ENCODE results near the gene VSIR.

Gene VSIR

DNA sequence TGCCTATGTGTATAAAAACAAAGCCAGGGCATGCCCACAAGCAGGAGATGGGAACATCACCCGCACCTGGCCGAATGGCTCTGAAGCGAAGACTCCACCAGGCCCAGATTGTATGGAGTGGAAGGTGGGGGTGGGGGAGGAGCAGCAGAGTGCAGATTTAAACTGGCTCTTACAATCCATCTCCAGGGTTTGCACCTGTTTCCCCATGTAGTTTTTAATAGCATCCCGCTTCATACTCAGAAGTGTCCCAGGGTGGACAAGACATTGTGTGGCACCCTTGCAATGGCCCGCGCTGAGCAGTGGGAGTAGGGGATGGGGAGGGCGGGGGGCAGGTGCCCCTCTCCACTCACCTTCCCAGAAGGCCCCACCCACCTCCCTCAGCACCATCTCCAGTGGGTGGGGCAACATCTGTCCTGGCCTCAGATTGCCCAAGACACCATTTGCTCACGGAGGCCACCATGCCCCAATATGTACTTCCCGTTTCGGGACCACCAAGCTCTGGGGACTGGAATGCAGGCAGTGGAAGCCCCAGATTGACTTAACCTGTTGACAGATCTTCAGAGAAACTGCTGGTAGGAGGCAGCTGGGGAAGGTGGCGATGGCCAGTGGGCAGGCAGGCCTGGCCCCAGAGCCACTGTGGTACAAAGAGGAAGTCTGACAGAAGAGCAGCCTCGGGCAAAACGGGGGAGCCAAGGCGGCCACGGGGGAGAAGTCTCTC lies 23.0 kb downstream of the VSIR start:
- no peak for FAIRE-seq
- DNase-seq (ENCODE audit: insufficient read length, low spot score) = no peak

DNA sequence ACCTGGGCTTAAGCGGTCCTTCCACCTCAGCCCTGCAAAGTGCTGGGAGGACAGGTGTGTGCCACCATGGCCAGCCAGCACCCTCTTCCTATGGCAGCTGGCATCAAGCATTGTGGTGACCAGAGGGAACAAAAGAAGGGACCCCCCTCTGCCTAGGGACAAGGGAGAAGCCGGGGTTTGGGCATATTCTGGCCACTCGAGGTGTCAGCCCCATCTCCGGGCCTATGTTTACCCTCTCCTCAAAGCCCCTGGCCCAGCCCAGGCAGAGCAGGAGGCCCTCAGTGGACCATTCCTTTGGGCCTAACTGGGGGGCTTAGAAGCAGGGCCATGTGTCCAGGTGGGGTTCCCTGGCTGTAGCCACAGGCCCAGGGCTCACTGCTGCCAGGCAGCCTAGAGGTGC lies 23.9 kb downstream of the VSIR start:
- no peak for FAIRE-seq
- DNase-seq (ENCODE audit: insufficient read length, low spot score) = no peak

DNA sequence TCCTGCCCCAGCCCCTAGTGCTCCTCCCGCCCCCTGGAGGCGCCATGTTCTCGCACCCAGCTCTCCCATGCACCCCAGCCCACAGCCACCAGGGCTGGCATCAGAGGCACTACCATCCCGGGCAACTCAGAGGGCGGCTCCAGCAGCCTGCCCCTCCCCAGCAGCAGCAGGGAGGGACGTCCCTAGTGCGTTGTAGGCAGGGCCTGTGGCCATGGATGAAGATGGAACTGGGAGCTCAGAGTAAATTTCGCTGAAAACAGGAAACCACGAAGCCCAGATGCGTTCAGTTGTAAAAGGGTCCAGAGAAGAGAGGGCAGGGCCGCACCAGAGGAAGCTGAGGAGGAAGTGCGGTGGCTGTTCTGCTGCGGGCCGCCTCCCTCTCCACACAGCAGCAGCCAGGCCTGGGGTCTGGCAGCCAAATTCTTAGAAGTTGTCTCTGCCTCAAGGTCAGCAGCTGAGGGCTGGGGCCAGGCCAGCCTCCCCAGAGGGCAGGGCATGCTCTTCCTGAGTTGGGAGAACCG lies 24.6 kb downstream of the VSIR start:
- peak; percentile 80 for FAIRE-seq

GRCh38 chr10:71747551-71748523 lies 25.5 kb downstream of the VSIR start:
- FAIRE-seq = peak; percentile 74
- DNase-seq (ENCODE audit: insufficient read length, low spot score) = peak; percentile 56

More for the DNA sequence above, 24.6 kb downstream of the VSIR start:
- DNase-seq (ENCODE audit: insufficient read length, low spot score) = peak; percentile 59

- no peak for DNase-seq (ENCODE audit: insufficient read length, low spot score)
- no peak for FAIRE-seq
Measured at GRCh38 chr10:71747039-71747531, 26.2 kb downstream of the VSIR start.

DNA sequence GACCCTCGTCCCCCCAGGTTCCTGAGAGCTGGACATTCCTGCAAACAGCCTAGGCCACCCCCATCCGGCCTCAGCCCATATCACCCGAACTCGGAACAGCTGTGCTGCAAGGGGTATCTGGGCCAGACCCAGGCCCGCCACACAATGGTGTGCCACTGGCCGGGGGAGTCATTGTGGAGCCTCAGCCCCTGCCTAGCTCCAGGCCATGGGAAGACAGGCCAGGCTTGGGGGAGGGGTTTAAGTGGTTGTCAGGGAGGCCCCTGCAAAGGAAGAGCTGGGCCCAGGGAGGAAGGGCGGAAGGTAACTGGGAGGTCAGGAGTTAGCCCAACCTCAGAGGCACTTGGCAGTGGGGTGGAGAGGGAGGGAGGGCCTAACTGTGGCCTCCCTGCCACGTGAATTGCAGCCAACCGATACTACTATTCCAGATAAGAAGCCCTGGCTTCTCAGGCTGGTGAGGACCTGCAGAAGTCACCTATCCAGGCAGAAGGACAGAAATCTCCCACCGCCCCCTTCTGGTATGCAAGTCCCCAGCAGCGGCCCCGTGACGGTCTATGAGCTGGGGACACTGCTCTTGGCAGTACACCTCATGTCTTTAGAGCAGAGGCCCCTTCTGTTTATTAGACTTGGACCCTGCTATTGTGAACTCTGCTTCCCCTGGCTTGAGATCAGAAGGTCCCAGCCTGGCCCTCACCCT lies 26.8 kb downstream of the VSIR start:
- no peak for FAIRE-seq
- no peak for DNase-seq (ENCODE audit: insufficient read length, low spot score)

DNA sequence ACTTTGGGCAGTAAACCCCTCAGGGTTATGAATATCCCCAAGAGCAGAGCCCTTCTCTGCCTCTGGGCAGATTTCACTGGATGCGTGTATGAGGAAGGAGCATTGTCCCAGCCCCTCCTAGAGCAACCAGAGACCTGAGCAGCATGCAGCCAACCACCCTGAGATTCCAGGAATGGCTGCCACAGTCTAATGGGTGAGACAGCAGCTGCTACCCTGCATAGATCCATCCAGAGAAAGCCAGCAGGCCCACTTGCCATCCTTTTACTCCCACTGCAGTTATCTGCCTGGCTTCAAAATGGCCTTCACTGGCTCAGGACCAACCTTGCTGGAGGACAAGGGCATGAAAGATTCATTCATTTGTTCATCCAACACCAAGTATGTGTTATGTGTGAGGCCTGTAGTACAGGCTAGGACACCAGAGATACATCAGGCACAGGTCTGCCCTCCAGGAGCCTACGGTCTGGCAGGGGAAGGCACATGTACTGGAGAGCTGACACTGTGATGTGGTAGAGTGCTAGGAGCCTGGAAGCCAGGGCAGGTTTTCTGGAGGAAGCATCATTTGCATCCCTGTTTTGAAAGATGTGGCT lies 27.6 kb downstream of the VSIR start:
- DNase-seq (ENCODE audit: insufficient read length, low spot score) = no peak
- FAIRE-seq = no peak

GRCh38 chr10:71744897-71745663 lies 28.2 kb downstream of the VSIR start:
- DNase-seq (ENCODE audit: insufficient read length, low spot score) = no peak

DNA sequence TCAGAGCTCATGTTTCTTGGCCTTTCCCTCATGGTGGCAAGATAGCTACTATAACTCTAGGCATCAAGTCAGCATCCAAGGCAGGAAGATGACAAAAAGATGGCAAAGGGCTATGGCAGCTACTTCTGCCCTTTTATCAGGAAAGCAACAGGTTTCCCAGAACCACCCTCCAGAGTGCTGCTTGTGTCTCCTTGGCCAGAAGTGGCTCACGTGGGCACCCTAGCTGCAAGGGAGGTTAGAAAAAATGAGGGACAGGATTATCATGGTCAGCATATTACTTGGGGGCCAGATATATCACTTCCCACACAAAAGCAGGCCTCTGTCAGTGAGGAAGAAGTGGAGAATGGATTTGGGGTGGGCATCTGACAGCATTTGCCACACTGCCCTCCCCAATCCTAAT lies 29.5 kb downstream of the VSIR start:
- no peak for FAIRE-seq
- no peak for DNase-seq (ENCODE audit: insufficient read length, low spot score)

More at GRCh38 chr10:71744897-71745663, 28.2 kb downstream of the VSIR start:
- FAIRE-seq = no peak

DNA sequence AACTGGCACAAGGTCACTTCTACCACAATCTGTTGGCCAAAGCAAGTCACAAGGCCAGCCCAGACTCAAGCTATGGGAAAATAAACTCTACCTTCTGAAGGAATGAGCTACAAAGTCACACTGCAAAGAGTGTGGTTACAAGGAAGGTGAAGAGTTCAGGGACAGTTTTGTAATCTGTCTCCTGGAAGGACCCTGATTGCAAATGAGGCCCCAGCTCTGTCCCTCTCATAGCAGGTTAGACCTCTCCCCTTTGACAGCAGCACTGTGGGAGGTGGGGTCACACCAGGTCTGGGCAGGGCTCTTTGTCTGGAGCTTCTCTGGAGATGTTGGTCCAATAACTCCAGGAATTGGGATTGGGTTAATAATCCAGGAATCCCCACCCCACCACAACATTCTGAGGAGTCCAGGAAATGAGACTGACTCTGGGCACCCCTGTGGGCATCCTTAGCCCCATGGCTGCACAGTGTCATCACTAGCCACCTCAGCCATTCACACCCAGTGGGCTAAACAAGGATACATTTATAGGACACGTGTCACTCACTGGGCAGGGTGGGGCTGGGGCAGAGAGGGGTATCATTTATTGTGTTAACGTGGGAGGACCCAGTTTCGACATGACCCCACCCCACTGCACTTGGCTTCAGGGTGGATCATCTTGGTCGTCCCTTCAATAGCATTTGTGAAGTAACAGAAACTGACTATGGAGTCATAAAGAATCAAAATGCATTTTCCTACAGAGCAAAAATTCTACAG lies 30.1 kb downstream of the VSIR start:
- FAIRE-seq (no peak), DNase-seq (ENCODE audit: insufficient read length, low spot score) (no peak)

GRCh38 chr10:71742301-71743088 lies 30.8 kb downstream of the VSIR start:
- FAIRE-seq (no peak), DNase-seq (ENCODE audit: insufficient read length, low spot score) (no peak)

DNA sequence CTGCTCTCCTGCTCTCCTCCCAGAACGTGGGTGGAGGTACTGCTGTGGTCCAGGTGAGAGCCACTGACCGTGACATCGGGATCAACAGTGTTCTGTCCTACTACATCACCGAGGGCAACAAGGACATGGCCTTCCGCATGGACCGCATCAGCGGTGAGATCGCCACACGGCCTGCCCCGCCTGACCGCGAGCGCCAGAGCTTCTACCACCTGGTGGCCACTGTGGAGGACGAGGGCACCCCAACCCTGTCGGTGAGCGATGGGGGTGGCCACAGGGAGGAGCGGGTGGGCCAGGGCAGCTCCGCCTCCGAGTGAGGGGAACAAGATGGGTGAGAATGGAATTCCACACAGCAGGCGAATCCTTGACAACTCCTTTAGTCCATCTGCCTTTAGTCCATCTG lies 31.6 kb downstream of the VSIR start:
- DNase-seq (ENCODE audit: insufficient read length, low spot score) (no peak), FAIRE-seq (no peak)

DNA sequence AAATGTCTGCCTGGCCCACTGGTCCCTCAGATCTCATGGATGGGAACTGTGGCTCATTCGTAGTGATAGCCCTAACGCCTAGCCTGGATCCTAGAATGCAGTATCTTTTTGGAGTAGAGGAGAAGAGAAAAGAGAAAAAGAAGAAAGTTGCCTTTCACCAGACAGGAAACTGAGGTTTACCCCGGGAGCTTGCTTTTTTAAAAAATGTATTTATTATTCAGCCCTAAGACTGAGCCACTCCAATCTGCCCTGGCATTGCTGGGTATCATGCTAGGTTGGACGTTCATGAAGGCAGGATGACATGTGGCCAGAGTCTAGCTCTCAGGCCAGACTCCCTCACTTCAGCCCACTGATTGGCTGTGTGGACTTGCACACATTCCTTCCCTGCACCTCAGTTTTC lies 32.3 kb downstream of the VSIR start:
- FAIRE-seq (no peak), DNase-seq (ENCODE audit: insufficient read length, low spot score) (no peak)

DNA sequence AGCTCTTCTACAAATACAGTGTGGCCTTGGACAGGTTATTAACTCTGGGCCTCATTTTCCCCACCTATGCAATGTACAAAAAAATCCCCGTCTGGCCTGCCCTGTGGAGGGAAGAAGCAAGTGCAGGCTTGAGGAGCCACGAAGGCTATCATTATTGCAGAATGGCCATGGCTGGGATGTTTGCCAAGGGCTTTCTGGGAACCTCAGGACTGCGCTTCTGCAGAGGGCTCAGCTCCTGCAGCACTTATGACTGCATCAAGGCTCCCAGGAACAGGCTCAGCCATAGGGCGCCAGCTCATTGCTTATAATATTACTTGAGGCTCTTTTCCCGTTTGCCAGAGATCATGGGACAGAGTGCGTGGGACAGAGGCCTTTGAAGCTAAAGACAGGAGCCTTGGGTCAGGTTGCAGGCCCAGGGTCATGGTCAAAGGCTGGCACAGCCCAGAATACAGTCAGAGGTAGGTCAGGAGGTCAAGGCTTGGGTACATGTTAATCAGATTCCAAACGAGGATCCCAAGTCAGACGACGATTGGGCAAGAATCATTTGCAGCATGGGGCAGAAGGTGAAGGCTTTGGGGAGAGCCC lies 33.2 kb downstream of the VSIR start:
- FAIRE-seq (no peak), DNase-seq (ENCODE audit: insufficient read length, low spot score) (no peak)

DNA sequence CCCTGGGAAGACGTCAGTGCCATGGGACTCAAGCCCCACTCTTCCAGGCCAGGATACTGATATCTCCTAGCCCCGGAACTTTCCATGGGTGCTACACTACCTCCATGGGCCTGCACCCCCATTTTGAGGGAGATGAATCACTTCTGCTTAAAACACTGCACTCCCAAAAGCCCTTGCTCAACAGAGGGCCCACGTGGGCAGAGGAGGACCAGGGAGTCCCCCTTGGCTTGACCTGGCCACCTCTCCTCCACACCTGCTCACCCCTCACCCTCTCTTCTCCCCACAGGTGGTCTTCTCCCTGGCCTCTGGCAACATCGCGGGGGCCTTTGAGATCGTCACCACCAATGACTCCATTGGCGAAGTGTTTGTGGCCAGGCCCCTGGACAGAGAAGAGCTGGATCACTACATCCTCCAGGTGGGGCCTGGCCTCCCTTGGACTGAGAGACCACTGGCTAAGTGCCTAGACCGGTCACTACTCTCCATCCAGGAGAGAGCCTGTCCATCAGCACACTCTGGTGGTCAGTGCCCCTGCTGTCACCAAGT lies 33.9 kb downstream of the VSIR start:
- DNase-seq (ENCODE audit: insufficient read length, low spot score) = no peak
- no peak for FAIRE-seq

GRCh38 chr10:71737834-71738197 lies 35.5 kb downstream of the VSIR start:
- no peak for DNase-seq (ENCODE audit: insufficient read length, low spot score)
- no peak for FAIRE-seq

GRCh38 chr10:71737001-71737833 lies 36.1 kb downstream of the VSIR start:
- DNase-seq (ENCODE audit: insufficient read length, low spot score) (no peak), FAIRE-seq (no peak)

All from GM19239 (cell line).